Endothelial cell of umbilical vein (primary cell): ENCODE data around the gene VEPH1. TPM values are rescaled to one million over a fixed set of nuclear protein-coding genes. Genes with fewer than 3 reads are reported as not detected.

Experiments used
- BruUV-seq: library from RNA; stranded (reverse); fragments of 400-500 nt; replicated peaks from 2 replicates; lab custom pipeline; 2021; lab: Mats Ljungman, UMichigan
- CTCF ChIA-PET: fragments of 300-600, 350-600 bp; sonication (Branson Sonifier 250); formaldehyde crosslinking; loops from one replicate; lab custom pipeline; 2021; ENCODE audit warnings: antibody characterized with exemption, inconsistent platforms; lab: Charles Lee
- POLR2A ChIA-PET: fragments of 300-600, 350-600 bp; sonication (Branson Sonifier 250); formaldehyde crosslinking; loops from one replicate; lab custom pipeline; 2021; ENCODE audit warnings: antibody characterized with exemption, inconsistent platforms; lab: Charles Lee
- DNase-seq: peaks from one replicate; pipeline ENCODE4 v3.0.0-alpha.2; 2011; ENCODE audit warnings: low read depth, low spot score
- FAIRE-seq: peaks from 2 replicates; lab custom pipeline; 2011; peaks lifted over from hg19 to GRCh38; lab: Jason Lieb, UNC
- H2AFZ ChIP-seq: 2 replicates; pipeline ENCODE4 v1.6.0; 2012; ENCODE audit warnings: low read depth, low read length, control low read depth, inconsistent platforms
- H3K27ac ChIP-seq: 2 replicates; pipeline ENCODE4 v1.5.1; 2011; ENCODE audit warnings: low read depth, mild to moderate bottlenecking, control low read depth, low read length, moderate library complexity; ENCODE audit not compliant: insufficient read depth
- H3K27me3 ChIP-seq, 2 experiments: 2 replicates each; pipeline versions ENCODE4 v1.6.0 to v1.6.1; 2011; ENCODE audit warnings: low read length in 2 of 2, mixed read lengths in 1 of 2; ENCODE audit not compliant: control insufficient read depth in 2 of 2, insufficient read depth in 2 of 2
- H3K36me3 ChIP-seq, 2 experiments: 2 replicates in 1 of 2; 3 replicates in 1 of 2; pipeline ENCODE4 v1.5.1; 2011; ENCODE audit warnings: low read length in 2 of 2, mild to moderate bottlenecking in 1 of 2, moderate library complexity in 1 of 2; ENCODE audit not compliant: control insufficient read depth in 2 of 2, insufficient read depth in 2 of 2; ENCODE audit errors: extremely low read depth in 1 of 2
- H3K4me1 ChIP-seq: 3 replicates; pipeline ENCODE4 v1.5.1; 2011; ENCODE audit warnings: mild to moderate bottlenecking, low read length; ENCODE audit not compliant: control insufficient read depth, insufficient read depth; ENCODE audit errors: extremely low read depth
- H3K4me2 ChIP-seq: 2 replicates; pipeline ENCODE4 v1.6.1; 2011; ENCODE audit warnings: low read length, control low read depth, mixed read lengths; ENCODE audit not compliant: insufficient read depth
- H3K4me3 ChIP-seq, 3 experiments: fragments of 200-600 bp in 1 of 3; sonication (generic), shearing (Covaris generic) in 1 of 3; replicated peaks in 1 of 3; 2 replicates each; pipeline ENCODE4 v1.5.1; 2011 to 2016; ENCODE audit warnings: control low read depth in 3 of 3, low read length in 3 of 3, mild to moderate bottlenecking in 2 of 3, inconsistent platforms in 1 of 3, low read depth in 1 of 3, moderate library complexity in 1 of 3; ENCODE audit not compliant: insufficient read depth in 1 of 3
- H3K79me2 ChIP-seq: 2 replicates; pipeline ENCODE4 v1.6.0; 2012; ENCODE audit warnings: low read length, inconsistent platforms; ENCODE audit not compliant: control insufficient read depth, insufficient read depth
- H3K9ac ChIP-seq: replicated peaks from 2 replicates; pipeline ENCODE3; 2011; ENCODE audit warnings: low read length, control low read depth; ENCODE audit not compliant: insufficient read depth; ENCODE audit errors: extremely low read depth
- H3K9me1 ChIP-seq: replicated peaks from 3 replicates; pipeline ENCODE4 v1.6.0; 2011; ENCODE audit warnings: mild to moderate bottlenecking, low read length; ENCODE audit not compliant: control insufficient read depth, insufficient read depth; ENCODE audit errors: extremely low read depth
- H3K9me3 ChIP-seq: replicated peaks from 2 replicates; pipeline ENCODE4 v1.5.1; 2012; ENCODE audit warnings: low read length, inconsistent platforms; ENCODE audit not compliant: control insufficient read depth, insufficient read depth
- H4K20me1 ChIP-seq: replicated peaks from 2 replicates; pipeline ENCODE3; 2011; ENCODE audit warnings: mild to moderate bottlenecking, low read length; ENCODE audit not compliant: control insufficient read depth, insufficient read depth; ENCODE audit errors: extremely low read depth
- EZH2 ChIP-seq: IDR thresholded peaks from 2 replicates; pipeline ENCODE4 v1.6.1; 2012; ENCODE audit warnings: borderline replicate concordance, low read depth, mild to moderate bottlenecking, moderate library complexity, low read length, inconsistent platforms; ENCODE audit not compliant: severe bottlenecking
- FOS ChIP-seq: IDR thresholded peaks from 2 replicates; pipeline ENCODE4 v1.6.1; 2011; ENCODE audit warnings: mild to moderate bottlenecking, low read length, moderate library complexity, borderline replicate concordance; ENCODE audit not compliant: insufficient read depth
- GATA2 ChIP-seq: IDR thresholded peaks from 2 replicates; pipeline ENCODE4 v1.7.0; 2011; ENCODE audit warnings: low read depth, mild to moderate bottlenecking, moderate library complexity, mixed read lengths, low read length; ENCODE audit not compliant: insufficient read length, insufficient read depth
- JUN ChIP-seq: IDR thresholded peaks from 2 replicates; pipeline ENCODE4 v1.6.1; 2011; ENCODE audit warnings: borderline replicate concordance, low read depth; ENCODE audit not compliant: insufficient read length, insufficient read depth
- MYC ChIP-seq: IDR thresholded peaks from one replicate; pipeline ENCODE4 v1.6.1; 2011; ENCODE audit warnings: mild to moderate bottlenecking, low read depth, low read length
- POLR2A ChIP-seq: IDR thresholded peaks from 2 replicates; pipeline ENCODE4 v1.6.1; 2012; ENCODE audit warnings: low read depth, mild to moderate bottlenecking, control low read depth, low read length
- POLR2AphosphoS5 ChIP-seq: IDR thresholded peaks from 2 replicates; pipeline ENCODE4 v1.6.1; 2012; ENCODE audit warnings: low read depth, mild to moderate bottlenecking, control low read depth, low read length, moderate library complexity; ENCODE audit not compliant: insufficient read depth
- dilution Hi-C: fragments of 300-500 bp; cut with MboI; formaldehyde crosslinking; loops from one replicate; pipeline ENCODE4 v1.15.0; 2019; ENCODE audit warnings: low sequenced_read_pairs; ENCODE audit not compliant: extremely low pct_ligation_motif_present
- intact Hi-C: fragments of 100-400 bp; cut with micrococcal nuclease; formaldehyde crosslinking; loops from one replicate; pipeline ENCODE4 v1.10.0; 2022
- polyA plus RNA-seq, 4 experiments: library from polyadenylated mRNA; depleted of rRNA in 3 of 4; stranded (reverse) in 3 of 4; unstranded in 1 of 4; fragments of >200 nt; gene quantifications; 2 replicates each; pipeline versions ENCODE4 v1.2.1 to v1.2.3, GENCODE V29; 2011 to 2012; ENCODE audit warnings: missing spikeins in 1 of 4
- total RNA-seq: library from RNA; stranded (reverse); gene quantifications from 2 replicates; pipeline ENCODE4 v1.2.3, GENCODE V29; 2021
- TF ChIP-seq, protein P1 (sequence below): IDR thresholded peaks from 2 replicates; pipeline ENCODE4 v1.6.1; 2011; ENCODE audit not compliant: insufficient read depth, insufficient read length
- TF ChIP-seq, protein P2 (sequence below), 2 donors: IDR thresholded peaks; 1 replicate in 1 of 2; 2 replicates in 1 of 2; pipeline ENCODE4 v1.5.1; 2011; ENCODE audit warnings: low read length in 2 of 2, mild to moderate bottlenecking in 2 of 2, moderate library complexity in 2 of 2, control low read depth in 1 of 2, inconsistent platforms in 1 of 2, low read depth in 1 of 2; ENCODE audit not compliant: insufficient read depth in 1 of 2; ENCODE audit errors: extremely low read depth in 1 of 2

Gene VEPH1
- total and polyA plus RNA-seq, 2 donors (not counting 3 experiments of a cell fraction or from before 2014, with no cell fraction given), result 42.9 to 136 TPM

DNA sequence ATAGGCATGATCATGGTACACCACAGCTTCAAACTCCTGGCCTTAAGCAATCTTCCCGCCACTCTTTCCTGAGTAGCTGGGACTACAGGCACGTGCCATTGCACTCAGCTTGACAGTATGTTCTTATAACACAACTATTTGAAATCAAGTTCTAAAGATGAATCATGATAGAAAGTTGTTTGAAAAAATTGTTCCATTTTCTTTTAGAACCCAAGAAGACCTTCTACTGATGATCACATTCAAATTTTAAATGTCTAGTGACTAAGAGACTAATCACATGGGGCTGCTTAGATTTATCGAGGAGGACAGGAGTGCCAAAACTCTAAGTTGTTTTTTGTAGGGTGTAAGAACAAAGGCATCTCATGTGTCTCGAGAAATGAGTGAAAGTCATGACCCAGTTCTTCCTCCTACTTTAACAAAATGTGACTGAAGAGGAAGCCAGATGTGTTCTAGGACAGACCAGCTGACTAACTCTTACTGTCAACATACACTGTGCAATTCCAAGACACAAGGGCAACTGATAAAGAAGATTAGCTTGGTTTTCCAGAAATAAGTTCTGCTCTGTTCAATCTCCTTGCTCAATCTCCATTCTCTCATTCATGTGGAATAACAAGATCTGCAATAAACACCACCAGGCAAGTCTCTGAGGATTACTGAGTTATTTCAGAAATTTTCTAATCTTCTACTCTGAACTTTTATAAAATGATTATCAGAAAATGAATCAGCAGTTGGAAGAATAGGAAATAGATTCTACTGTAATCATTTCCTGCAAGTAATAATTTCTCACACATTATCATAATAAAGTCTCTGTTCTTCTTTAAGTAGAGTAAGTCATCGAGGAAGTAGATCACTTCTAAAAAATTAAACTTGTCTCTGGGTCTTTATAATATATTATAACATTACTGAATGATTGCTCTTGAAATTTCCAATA lies 220.7 kb downstream of the VEPH1 start:
- POLR2A ChIA-PET, result interaction anchor here (0.8 kb wide), 1 partner anchor 155 kb away, joined by 4 read pairs; no protein-coding TSS in a partner anchor
- peak overlapping the region; percentile 71 for H3K9ac ChIP-seq
- H3K4me3 ChIP-seq, result peak overlapping the region in 1 of 3 experiments; percentile 41

More for the DNA sequence above, 220.7 kb downstream of the VEPH1 start:
- Histone ChIP-seq H3K36me3 (peaks cover 0 to 4% of the 10 kb centered on the region in 2 experiments), H3K9me3 (no peaks in the 10 kb centered on the region), H4K20me1 (no peaks in the 10 kb centered on the region), H3K79me2 (no peaks in the 10 kb centered on the region), H3K27ac (peak overlapping the region; percentile 74), H2AFZ (no peak overlapping the region), H3K4me2 (peak overlapping the region; percentile 65), H3K27me3 (no peaks in the 10 kb centered on the region), H3K9me1 (no peaks in the 10 kb centered on the region), H3K4me1 (peaks cover 64% of the 10 kb centered on the region)
- DNase-seq (peak; percentile 94), FAIRE-seq (peak; percentile 97)
- intact Hi-C loops, result loop anchor here (1.0 to 5.0 kb wide), 8 partner anchors 19 to 250 kb away; partner anchors contain the start of gene PTX3
- TF ChIP-seq POLR2A, result no peak
- TF ChIP-seq, protein P1, sequence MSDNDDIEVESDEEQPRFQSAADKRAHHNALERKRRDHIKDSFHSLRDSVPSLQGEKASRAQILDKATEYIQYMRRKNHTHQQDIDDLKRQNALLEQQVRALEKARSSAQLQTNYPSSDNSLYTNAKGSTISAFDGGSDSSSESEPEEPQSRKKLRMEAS, result peak; percentile 50
- peak; percentile 99 for TF ChIP-seq GATA2
- no peak for TF ChIP-seq MYC
- TF ChIP-seq FOS, result peak; percentile 86
- TF ChIP-seq POLR2AphosphoS5, result peak; percentile 90
- no peak for TF ChIP-seq EZH2
- peak; percentile 70 for TF ChIP-seq JUN
- TF ChIP-seq, protein P2, sequence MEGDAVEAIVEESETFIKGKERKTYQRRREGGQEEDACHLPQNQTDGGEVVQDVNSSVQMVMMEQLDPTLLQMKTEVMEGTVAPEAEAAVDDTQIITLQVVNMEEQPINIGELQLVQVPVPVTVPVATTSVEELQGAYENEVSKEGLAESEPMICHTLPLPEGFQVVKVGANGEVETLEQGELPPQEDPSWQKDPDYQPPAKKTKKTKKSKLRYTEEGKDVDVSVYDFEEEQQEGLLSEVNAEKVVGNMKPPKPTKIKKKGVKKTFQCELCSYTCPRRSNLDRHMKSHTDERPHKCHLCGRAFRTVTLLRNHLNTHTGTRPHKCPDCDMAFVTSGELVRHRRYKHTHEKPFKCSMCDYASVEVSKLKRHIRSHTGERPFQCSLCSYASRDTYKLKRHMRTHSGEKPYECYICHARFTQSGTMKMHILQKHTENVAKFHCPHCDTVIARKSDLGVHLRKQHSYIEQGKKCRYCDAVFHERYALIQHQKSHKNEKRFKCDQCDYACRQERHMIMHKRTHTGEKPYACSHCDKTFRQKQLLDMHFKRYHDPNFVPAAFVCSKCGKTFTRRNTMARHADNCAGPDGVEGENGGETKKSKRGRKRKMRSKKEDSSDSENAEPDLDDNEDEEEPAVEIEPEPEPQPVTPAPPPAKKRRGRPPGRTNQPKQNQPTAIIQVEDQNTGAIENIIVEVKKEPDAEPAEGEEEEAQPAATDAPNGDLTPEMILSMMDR (IDR thresholded peaks at IDR 0.05; ENCODE audit: extremely low read depth in 1 of 2, insufficient read depth in 1 of 2, low read depth in 1 of 2, low read length in 2 of 2), result no peak
- TSS peak; percentile 59 for BruUV-seq
- CTCF ChIA-PET, result interaction anchor here (0.7 to 1.9 kb wide), 7 partner anchors 13 to 78 kb away, joined by 3 to 9 read pairs (median 4); no protein-coding TSS in a partner anchor
- dilution Hi-C loops, result no loop called here
